Measurements from ENCODE around the gene TIMM23.

DNA sequence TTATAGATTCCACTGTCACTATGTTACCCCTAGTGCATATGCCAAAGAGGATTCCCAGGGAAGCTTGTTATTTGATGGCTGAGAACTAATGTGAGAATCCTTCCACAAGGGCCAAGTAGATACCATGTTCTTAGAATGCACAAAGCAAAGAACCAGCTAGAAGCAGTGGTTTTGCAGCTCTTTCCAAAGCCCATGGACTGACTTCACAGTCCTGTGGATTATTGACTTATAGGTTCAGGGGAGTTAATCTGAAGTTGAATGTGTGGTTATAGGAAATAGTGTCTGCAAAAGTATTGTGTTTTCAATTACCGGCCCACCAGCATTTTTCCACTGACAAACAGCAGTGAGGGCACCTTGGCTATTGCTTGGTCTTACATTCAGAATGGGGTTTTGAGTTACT lies 28.2 kb downstream of the TIMM23 start:
- TF ChIP-seq EZH2 (IDR thresholded peaks at IDR 0.05; ENCODE audit: borderline replicate concordance, low read length), result no peak
- TF ChIP-seq, protein P1, sequence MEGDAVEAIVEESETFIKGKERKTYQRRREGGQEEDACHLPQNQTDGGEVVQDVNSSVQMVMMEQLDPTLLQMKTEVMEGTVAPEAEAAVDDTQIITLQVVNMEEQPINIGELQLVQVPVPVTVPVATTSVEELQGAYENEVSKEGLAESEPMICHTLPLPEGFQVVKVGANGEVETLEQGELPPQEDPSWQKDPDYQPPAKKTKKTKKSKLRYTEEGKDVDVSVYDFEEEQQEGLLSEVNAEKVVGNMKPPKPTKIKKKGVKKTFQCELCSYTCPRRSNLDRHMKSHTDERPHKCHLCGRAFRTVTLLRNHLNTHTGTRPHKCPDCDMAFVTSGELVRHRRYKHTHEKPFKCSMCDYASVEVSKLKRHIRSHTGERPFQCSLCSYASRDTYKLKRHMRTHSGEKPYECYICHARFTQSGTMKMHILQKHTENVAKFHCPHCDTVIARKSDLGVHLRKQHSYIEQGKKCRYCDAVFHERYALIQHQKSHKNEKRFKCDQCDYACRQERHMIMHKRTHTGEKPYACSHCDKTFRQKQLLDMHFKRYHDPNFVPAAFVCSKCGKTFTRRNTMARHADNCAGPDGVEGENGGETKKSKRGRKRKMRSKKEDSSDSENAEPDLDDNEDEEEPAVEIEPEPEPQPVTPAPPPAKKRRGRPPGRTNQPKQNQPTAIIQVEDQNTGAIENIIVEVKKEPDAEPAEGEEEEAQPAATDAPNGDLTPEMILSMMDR (conservative IDR thresholded peaks at IDR 0.05 in 1 of 2, IDR thresholded peaks at IDR 0.05 in 1 of 2; ENCODE audit: extremely low read depth in 1 of 2, insufficient read depth in 1 of 2, low read depth in 1 of 2, low read length in 2 of 2), result no peak

Measured in mammary epithelial cell (primary cell).